ENCODE data around the gene NRDC.

- TF ChIP-seq CTCF (IDR thresholded peaks at IDR 0.05; ENCODE audit: control extremely low read depth in 1 of 3, insufficient read depth in 1 of 3, low read depth in 1 of 3, low read length in 3 of 3): no peak
- no peak for TF ChIP-seq MAFK (IDR thresholded peaks at IDR 0.05; ENCODE audit: low read depth, low read length)
- no peak for TF ChIP-seq NANOG (IDR thresholded peaks at IDR 0.05; ENCODE audit: insufficient read depth, low read depth, low read length, poor library complexity, severe bottlenecking)
These were observed 34.4 kb upstream of the NRDC start for GRCh38 chr1:51912881-51913280.

Data from H1 (cell line).